Gastroesophageal sphincter (tissue), 4 donors: ENCODE data around the gene LRRK2. TPM values are rescaled to one million over a fixed set of nuclear protein-coding genes. Genes with fewer than 3 reads are reported as not detected.
A peak's percentile ranks its signal among the peaks of the same experiment; 100 is the strongest.

ENCODE experiments used
- ATAC-seq: fragments of 150-250 bp; one replicate; pipeline ENCODE4 v1.9.1; 2016; ENCODE audit warnings: mild to moderate bottlenecking, moderate library complexity
- H3K27ac ChIP-seq, 4 donors: fragments of 200-600 bp; sonication (generic) in 3 of 4; 1 replicate in 3 of 4; 2 replicates in 1 of 4; pipeline ENCODE4 v1.5.1; 2016 to 2019
- H3K27me3 ChIP-seq: fragments of 200-600 bp; sonication (generic); one replicate; pipeline ENCODE4 v1.5.1; 2019
- H3K36me3 ChIP-seq, 2 donors: fragments of 200-600 bp; sonication (generic); one replicate each; pipeline ENCODE4 v1.5.1; 2019; ENCODE audit warnings: control low read depth in 1 of 2
- H3K4me1 ChIP-seq, 3 donors: fragments of 200-600 bp; sonication (generic); 1 replicate in 2 of 3; 2 replicates in 1 of 3; pipeline ENCODE4 v1.5.1; 2016 to 2019; ENCODE audit warnings: control low read depth in 2 of 3
- H3K4me3 ChIP-seq, 2 donors: fragments of 200-600 bp; sonication (generic); one replicate each; pipeline ENCODE4 v1.5.1; 2019; ENCODE audit warnings: mild to moderate bottlenecking in 1 of 2, moderate library complexity in 1 of 2
- H3K9me3 ChIP-seq, 3 donors: fragments of 200-600 bp; sonication (generic); one replicate each; pipeline ENCODE4 v1.5.1; 2017 to 2019; ENCODE audit warnings: control low read depth in 2 of 3
- CTCF ChIP-seq, 4 experiments: fragments of 200-600 bp in 2 of 4; fragments of 450-650 bp in 2 of 4; sonication (generic) in 1 of 4; IDR thresholded peaks; one replicate each; pipeline ENCODE4 v1.5.1; 2017 to 2019; ENCODE audit warnings: antibody characterized with exemption in 4 of 4, mild to moderate bottlenecking in 2 of 4, moderate library complexity in 2 of 4
- EP300 ChIP-seq: sonication (generic); formaldehyde crosslinking; IDR thresholded peaks from one replicate; pipeline ENCODE4 v1.6.1; 2017; ENCODE audit warnings: antibody characterized with exemption, mild to moderate bottlenecking
- POLR2A ChIP-seq, 2 donors: fragments of 450-650 bp; IDR thresholded peaks; one replicate each; pipeline ENCODE4 v1.6.1; 2017; ENCODE audit warnings: antibody characterized with exemption in 2 of 2, mild to moderate bottlenecking in 2 of 2, moderate library complexity in 1 of 2
- POLR2AphosphoS5 ChIP-seq: sonication (generic); formaldehyde crosslinking; IDR thresholded peaks from one replicate; pipeline ENCODE4 v1.6.1; 2017; ENCODE audit warnings: antibody characterized with exemption
- WGBS, 2 donors: methylation state at CpG; one replicate each; pipeline ENCODE4 v1.1.5; 2018; ENCODE audit warnings: low coverage in 1 of 2; 5-methylcytosine and 5-hydroxymethylcytosine counted together
- total RNA-seq, 4 donors: library from RNA; depleted of rRNA; stranded (reverse); fragments of >200 nt; gene quantifications; one replicate each; pipeline ENCODE4 v1.1.0, GENCODE V29; 2016

Gene LRRK2
- total RNA-seq, 4 donors from 2014 or later = 22.7 to 35.2 (median 29.3) TPM

GRCh38 chr12:40263616-40264409, 39.0 kb downstream of the LRRK2 start:
- H3K9me3 ChIP-seq = peaks cover 0 to 3% (median 0%) of the 10 kb centered on the region in 3 donors
- no peak for ATAC-seq
- H3K4me1 ChIP-seq = peaks cover 0 to 33% (median 4%) of the 10 kb centered on the region in 3 donors
- H3K27ac ChIP-seq = peak overlapping the region in 3 of 4 donors; percentile 4 to 22 (median 17)
- peaks cover 0 to 32% of the 10 kb centered on the region in 2 donors for H3K36me3 ChIP-seq
- WGBS, 2 donors = 55 to 57% methylated on average over 4 of the region's 4 CpGs
- TF ChIP-seq POLR2A (IDR thresholded peaks at IDR 0.05) (no peak), CTCF (IDR thresholded peaks at IDR 0.05) (no peak), POLR2AphosphoS5 (no peak), EP300 (no peak)
- H3K4me3 ChIP-seq = no peak overlapping the region
- H3K27me3 ChIP-seq = no peaks in the 10 kb centered on the region

- TF ChIP-seq EP300 = no peak
- no peak for TF ChIP-seq POLR2A (IDR thresholded peaks at IDR 0.05)
- no peak for TF ChIP-seq CTCF (IDR thresholded peaks at IDR 0.05)
- no peak for TF ChIP-seq POLR2AphosphoS5
- H3K4me1 ChIP-seq = peaks cover 0 to 7% (median 0%) of the 10 kb centered on the region in 3 donors
- H3K27me3 ChIP-seq = no peaks in the 10 kb centered on the region
- no peaks in the 10 kb centered on the region for H3K9me3 ChIP-seq
- no peak overlapping the region for H3K27ac ChIP-seq
- H3K36me3 ChIP-seq = peaks cover 0 to 18% of the 10 kb centered on the region in 2 donors
- ATAC-seq = no peak
- WGBS, 2 donors = 76 to 78% methylated on average over 6 of the region's 6 CpGs
- no peak overlapping the region for H3K4me3 ChIP-seq
Measured at GRCh38 chr12:40271981-40272664, 47.3 kb downstream of the LRRK2 start.

- Histone ChIP-seq H3K4me1 (no peaks in the 10 kb centered on the region), H3K9me3 (no peaks in the 10 kb centered on the region), H3K27me3 (no peaks in the 10 kb centered on the region), H3K27ac (no peak overlapping the region), H3K4me3 (no peak overlapping the region), H3K36me3 (peaks cover 0 to 29% of the 10 kb centered on the region in 2 donors)
- no peak for ATAC-seq
- WGBS, 2 donors = 89% methylated on average over 1 of the region's 1 CpG; no CpG with 5 or more reads in 1 of the 2 donors
- TF ChIP-seq POLR2A (IDR thresholded peaks at IDR 0.05) (no peak), POLR2AphosphoS5 (no peak), CTCF (IDR thresholded peaks at IDR 0.05) (no peak), EP300 (no peak)
Measured at GRCh38 chr12:40281791-40282364, 57.1 kb downstream of the LRRK2 start.

- H3K4me3 ChIP-seq = no peak overlapping the region
- TF ChIP-seq POLR2AphosphoS5 (no peak), POLR2A (IDR thresholded peaks at IDR 0.05) (no peak), EP300 (no peak), CTCF (IDR thresholded peaks at IDR 0.05) (no peak)
- peaks cover 0 to 6% of the 10 kb centered on the region in 2 donors for H3K36me3 ChIP-seq
- no peak overlapping the region for H3K27ac ChIP-seq
- no peak for ATAC-seq
- H3K27me3 ChIP-seq = no peaks in the 10 kb centered on the region
- no peaks in the 10 kb centered on the region for H3K9me3 ChIP-seq
- H3K4me1 ChIP-seq = no peaks in the 10 kb centered on the region
Measured at GRCh38 chr12:40286583-40286982, 61.8 kb downstream of the LRRK2 start.
